Glutamatergic neuron (in vitro differentiated cells): ENCODE measurements around the gene STXBP5L. TPM values are rescaled to one million over a fixed set of nuclear protein-coding genes. Genes with fewer than 3 reads are reported as not detected.

ENCODE experiments used
- DNase-seq: peaks from one replicate; pipeline ENCODE4 v3.0.0; 2022
- H3K27ac Mint-ChIP-seq: one replicate; pipeline ENCODE4 v1.8.0; 2020; ENCODE audit warnings: mild to moderate bottlenecking, mixed read lengths, inconsistent platforms; ENCODE audit not compliant: unreplicated experiment
- H3K27me3 Mint-ChIP-seq: one replicate; pipeline ENCODE4 v1.8.0; 2020; ENCODE audit warnings: mild to moderate bottlenecking, moderate library complexity, mixed read lengths, inconsistent platforms; ENCODE audit not compliant: unreplicated experiment
- H3K36me3 Mint-ChIP-seq: one replicate; pipeline ENCODE4 v1.8.0; 2020; ENCODE audit warnings: mild to moderate bottlenecking, mixed read lengths, inconsistent platforms; ENCODE audit not compliant: unreplicated experiment
- H3K4me1 Mint-ChIP-seq: one replicate; pipeline ENCODE4 v1.8.0; 2020; ENCODE audit warnings: mild to moderate bottlenecking, low read depth, mixed read lengths, inconsistent platforms; ENCODE audit not compliant: unreplicated experiment
- H3K4me3 Mint-ChIP-seq: one replicate; pipeline ENCODE4 v1.8.0; 2020; ENCODE audit warnings: mild to moderate bottlenecking, mixed read lengths, inconsistent platforms; ENCODE audit not compliant: unreplicated experiment
- H3K9me3 Mint-ChIP-seq: one replicate; pipeline ENCODE4 v1.8.0; 2020; ENCODE audit warnings: mild to moderate bottlenecking, moderate library complexity, mixed read lengths, inconsistent platforms; ENCODE audit not compliant: unreplicated experiment
- CTCF ChIP-seq: fragments of 200-600 bp; sonication (generic); IDR thresholded peaks from one replicate; pipeline ENCODE4 v1.5.0; 2021; ENCODE audit not compliant: partially characterized antibody, unreplicated experiment
- total RNA-seq: library from RNA; stranded (reverse); fragmentation: NEBNext Ultra II Directional; extraction: Animal tissue kit (Norgen Biotek cat#: 25700); gene quantifications from one replicate; pipeline ENCODE4 v1.2.1, GENCODE V29; 2021; ENCODE audit not compliant: unreplicated experiment

STXBP5L gene
- total RNA-seq, 1 donor from 2014 or later: 54.7 TPM

- no peak overlapping the region for H3K27ac Mint-ChIP-seq
- peaks cover 13% of the 10 kb centered on the region for H3K36me3 Mint-ChIP-seq
- peaks cover under 1% of the 10 kb centered on the region for H3K9me3 Mint-ChIP-seq
- H3K4me1 Mint-ChIP-seq: no peaks in the 10 kb centered on the region
- no peak for TF ChIP-seq CTCF
- no peak for DNase-seq
- H3K27me3 Mint-ChIP-seq: no peaks in the 10 kb centered on the region
- no peak overlapping the region for H3K4me3 Mint-ChIP-seq
Observed at GRCh38 chr3:120931593-120931992, 23.6 kb downstream of the STXBP5L start.

- Mint-ChIP-seq H3K36me3 (peaks cover 10% of the 10 kb centered on the region), H3K9me3 (peaks cover 3% of the 10 kb centered on the region), H3K27ac (no peak overlapping the region), H3K4me3 (no peak overlapping the region), H3K27me3 (peaks cover 2% of the 10 kb centered on the region), H3K4me1 (no peaks in the 10 kb centered on the region)
- TF ChIP-seq CTCF: no peak
- DNase-seq: no peak
Observed at GRCh38 chr3:120956143-120956542, 48.1 kb downstream of the STXBP5L start.

GRCh38 chr3:120982608-120983320 lies 74.8 kb downstream of the STXBP5L start:
- TF ChIP-seq CTCF: no peak
- Mint-ChIP-seq H3K27me3 (no peaks in the 10 kb centered on the region), H3K27ac (peak overlapping the region; percentile 71), H3K36me3 (peaks cover 22% of the 10 kb centered on the region), H3K4me3 (no peak overlapping the region), H3K4me1 (peaks cover 18% of the 10 kb centered on the region), H3K9me3 (peaks cover 12% of the 10 kb centered on the region)
- DNase-seq: peak; percentile 15

GRCh38 chr3:120983321-120983665 lies 75.3 kb downstream of the STXBP5L start:
- H3K9me3 Mint-ChIP-seq: peaks cover 7% of the 10 kb centered on the region
- TF ChIP-seq CTCF: no peak
- no peaks in the 10 kb centered on the region for H3K27me3 Mint-ChIP-seq
- peaks cover 18% of the 10 kb centered on the region for H3K4me1 Mint-ChIP-seq
- DNase-seq: no peak
- peaks cover 17% of the 10 kb centered on the region for H3K36me3 Mint-ChIP-seq
- no peak overlapping the region for H3K4me3 Mint-ChIP-seq
- H3K27ac Mint-ChIP-seq: peak overlapping the region; percentile 71

- Mint-ChIP-seq H3K4me3 (peak overlapping the region; percentile 37), H3K4me1 (peaks cover 18% of the 10 kb centered on the region), H3K36me3 (peaks cover 16% of the 10 kb centered on the region), H3K27me3 (no peaks in the 10 kb centered on the region), H3K27ac (peak overlapping the region; percentile 87), H3K9me3 (peaks cover 7% of the 10 kb centered on the region)
- no peak for DNase-seq
- no peak for TF ChIP-seq CTCF
Observed at GRCh38 chr3:120983841-120984240, 75.8 kb downstream of the STXBP5L start.
